K562 (cell line): ENCODE results near the gene ANAPC16. TPM values are rescaled to one million over a fixed set of nuclear protein-coding genes. Genes with fewer than 3 reads are reported as not detected.

ENCODE experiments used
- BHLHE40 ChIP-seq: IDR thresholded peaks from 2 replicates; pipeline ENCODE4 v1.6.1; 2011; ENCODE audit warnings: low read length, improper control_type of control experiment
- CCNT2 ChIP-seq: IDR thresholded peaks from 2 replicates; pipeline ENCODE4 v1.6.1; 2011; ENCODE audit warnings: borderline replicate concordance, low read depth, mild to moderate bottlenecking, moderate library complexity, mixed read lengths, low read length; ENCODE audit not compliant: insufficient read length; ENCODE audit errors: extremely low read depth
- ETV6 ChIP-seq, 3 experiments: fragments of 150-350 bp in 1 of 3; sonication (generic) in 1 of 3; formaldehyde crosslinking in 1 of 3; IDR thresholded peaks; 2 replicates each; pipeline versions ENCODE4 v1.6.1 to v1.8.0; 2014 to 2022; ENCODE audit warnings: borderline replicate concordance in 2 of 3, low read depth in 2 of 3, antibody characterized with exemption in 1 of 3, low read length in 1 of 3, mild to moderate bottlenecking in 1 of 3, missing genetic modification reagents in 1 of 3
- HEY1 ChIP-seq: fragments of 250-450 bp; sonication (Bioruptor Pico); IDR thresholded peaks from 2 replicates; pipeline ENCODE4 v1.5.0; 2020; ENCODE audit warnings: mild to moderate bottlenecking, moderate library complexity, borderline replicate concordance
- JUNB ChIP-seq: fragments of 450-650 bp; formaldehyde crosslinking; conservative IDR thresholded peaks from 2 replicates; pipeline ENCODE4 v1.4.0; 2020; ENCODE audit warnings: mild to moderate bottlenecking
- KHSRP ChIP-seq: fragments of 450-650 bp; IDR thresholded peaks from 2 replicates; pipeline ENCODE4 v1.6.1; 2017
- MIER1 ChIP-seq: fragments of 450-650 bp; IDR thresholded peaks from 2 replicates; pipeline ENCODE4 v1.6.1; 2016; ENCODE audit warnings: antibody characterized with exemption, mild to moderate bottlenecking, low read depth
- MITF ChIP-seq: IDR thresholded peaks from 2 replicates; pipeline ENCODE4 v1.6.1; 2014; ENCODE audit warnings: antibody characterized with exemption
- MYC ChIP-seq, 2 experiments: fragments of 250-450 bp in 1 of 2; sonication (Bioruptor Pico) in 1 of 2; IDR thresholded peaks; 2 replicates each; pipeline versions ENCODE4 v1.5.1 to v1.6.1; 2012 to 2021; ENCODE audit warnings: low read depth in 2 of 2, borderline replicate concordance in 1 of 2, improper control_type of control experiment in 1 of 2, low read length in 1 of 2, mild to moderate bottlenecking in 1 of 2, moderate library complexity in 1 of 2
- NCOA6 ChIP-seq: fragments of 450-650 bp; IDR thresholded peaks from 2 replicates; pipeline ENCODE4 v1.6.1; 2017; ENCODE audit warnings: mild to moderate bottlenecking
- NFE2L1 ChIP-seq: fragments of 450-650 bp; IDR thresholded peaks from 2 replicates; pipeline ENCODE4 v1.6.1; 2016; ENCODE audit warnings: missing genetic modification characterization, low read depth, mild to moderate bottlenecking, missing compliant biosample characterization, moderate library complexity, borderline replicate concordance
- NONO ChIP-seq, 2 experiments: fragments of 200-400 bp in 1 of 2; fragments of 450-650 bp in 1 of 2; formaldehyde crosslinking in 1 of 2; IDR thresholded peaks; 2 replicates each; pipeline ENCODE4 v1.6.1; 2017; ENCODE audit warnings: low read depth in 2 of 2, mild to moderate bottlenecking in 2 of 2, moderate library complexity in 2 of 2, low read length in 1 of 2
- POLR2AphosphoS5 ChIP-seq: IDR thresholded peaks from 2 replicates; pipeline ENCODE4 v1.6.1; 2011; ENCODE audit warnings: mild to moderate bottlenecking, low read depth, low read length, moderate library complexity; ENCODE audit not compliant: control insufficient read depth, insufficient read depth
- RBM34 ChIP-seq: fragments of 200-400 bp; formaldehyde crosslinking; IDR thresholded peaks from 2 replicates; pipeline ENCODE4 v1.6.1; 2018; ENCODE audit warnings: low read length, borderline replicate concordance; ENCODE audit not compliant: insufficient read depth
- SMC3 ChIP-seq: conservative IDR thresholded peaks from 2 replicates; pipeline ENCODE4 v1.6.1; 2011; ENCODE audit warnings: low read depth, low read length, improper control_type of control experiment; ENCODE audit not compliant: insufficient read depth
- SP2 ChIP-seq: IDR thresholded peaks from 2 replicates; pipeline ENCODE4 v1.6.1; 2011; ENCODE audit warnings: mild to moderate bottlenecking, low read depth, low read length, moderate library complexity; ENCODE audit not compliant: poor library complexity, severe bottlenecking; ENCODE audit errors: extremely low read depth
- SRSF3 ChIP-seq: fragments of 200-400 bp; formaldehyde crosslinking; IDR thresholded peaks from 2 replicates; pipeline ENCODE4 v1.6.1; 2016; ENCODE audit warnings: mild to moderate bottlenecking, low read length, moderate library complexity; ENCODE audit not compliant: insufficient read depth
- TARDBP ChIP-seq: fragments of 450-650 bp; IDR thresholded peaks from 2 replicates; pipeline ENCODE4 v1.6.1; 2016
- TCF3 ChIP-seq: sonication (generic); formaldehyde crosslinking; IDR thresholded peaks from 2 replicates; pipeline ENCODE4 v1.4.0; 2020; ENCODE audit warnings: mild to moderate bottlenecking, missing genetic modification reagents
- TOE1 ChIP-seq, 2 experiments: fragments of 450-650 bp in 1 of 2; sonication (generic) in 1 of 2; formaldehyde crosslinking in 1 of 2; IDR thresholded peaks; 2 replicates each; pipeline versions ENCODE4 v1.7.1 to v1.8.0; 2016 to 2022; ENCODE audit warnings: borderline replicate concordance in 2 of 2, mild to moderate bottlenecking in 2 of 2, antibody characterized with exemption in 1 of 2, inconsistent platforms in 1 of 2, low read depth in 1 of 2, missing genetic modification reagents in 1 of 2, moderate library complexity in 1 of 2
- ZBTB1 ChIP-seq: sonication (generic); formaldehyde crosslinking; IDR thresholded peaks from 2 replicates; pipeline ENCODE4 v1.8.1; 2023; ENCODE audit warnings: missing genetic modification reagents, low read depth, mild to moderate bottlenecking, borderline replicate concordance
- ZNF12 ChIP-seq: sonication (generic); formaldehyde crosslinking; IDR thresholded peaks from 2 replicates; pipeline ENCODE4 v1.4.0; 2020; ENCODE audit warnings: mild to moderate bottlenecking, missing genetic modification reagents
- ZNF212 ChIP-seq: fragments of 450-650 bp; formaldehyde crosslinking; IDR thresholded peaks from 2 replicates; pipeline ENCODE4 v1.4.0; 2020; ENCODE audit warnings: mild to moderate bottlenecking
- ZNF778 ChIP-seq: fragments of 450-650 bp; formaldehyde crosslinking; IDR thresholded peaks from 2 replicates; pipeline ENCODE4 v1.4.0; 2020; ENCODE audit warnings: mild to moderate bottlenecking, moderate library complexity
- ZSCAN29 ChIP-seq: fragments of 450-650 bp; IDR thresholded peaks from 2 replicates; pipeline ENCODE4 v1.6.1; 2017
- polyA plus RNA-seq, 8 experiments: library from polyadenylated mRNA; depleted of rRNA in 4 of 8; stranded (reverse) in 5 of 8; unstranded in 3 of 8; fragments of >200 nt; fragmentation: Nextera tagmentation in 2 of 8; fragmentation: Illumina TruSeq in 1 of 8; extraction: Ambion mirVana in 2 of 8; extraction: Trizol in 1 of 8; gene quantifications; 2 replicates each; pipeline versions ENCODE4 v1.2.1 to v1.2.3, GENCODE V29; 2011 to 2014; ENCODE audit warnings: inconsistent platforms in 1 of 8, missing spikeins in 1 of 8
- total RNA-seq, 7 experiments: library from RNA; depleted of rRNA in 6 of 7; stranded (reverse); fragments of >200 nt in 6 of 7; fragmentation: Illumina TruSeq in 2 of 7; extraction: Trizol in 2 of 7; gene quantifications; 2 replicates each; pipeline versions ENCODE4 v1.2.1 to v1.2.3, GENCODE V29; 2011 to 2021; ENCODE audit warnings: low replicate concordance in 1 of 7
- TF ChIP-seq, protein P1 (sequence below): IDR thresholded peaks from 2 replicates; pipeline ENCODE4 v1.6.1; 2011; ENCODE audit not compliant: insufficient read length; ENCODE audit errors: extremely low read depth

The ANAPC16 gene
- total and polyA plus RNA-seq, 9 of the 15 experiments (the other 6 are each of a cell fraction or from before 2014, with no cell fraction given), result 42.6 to 208 (median 108) TPM

DNA sequence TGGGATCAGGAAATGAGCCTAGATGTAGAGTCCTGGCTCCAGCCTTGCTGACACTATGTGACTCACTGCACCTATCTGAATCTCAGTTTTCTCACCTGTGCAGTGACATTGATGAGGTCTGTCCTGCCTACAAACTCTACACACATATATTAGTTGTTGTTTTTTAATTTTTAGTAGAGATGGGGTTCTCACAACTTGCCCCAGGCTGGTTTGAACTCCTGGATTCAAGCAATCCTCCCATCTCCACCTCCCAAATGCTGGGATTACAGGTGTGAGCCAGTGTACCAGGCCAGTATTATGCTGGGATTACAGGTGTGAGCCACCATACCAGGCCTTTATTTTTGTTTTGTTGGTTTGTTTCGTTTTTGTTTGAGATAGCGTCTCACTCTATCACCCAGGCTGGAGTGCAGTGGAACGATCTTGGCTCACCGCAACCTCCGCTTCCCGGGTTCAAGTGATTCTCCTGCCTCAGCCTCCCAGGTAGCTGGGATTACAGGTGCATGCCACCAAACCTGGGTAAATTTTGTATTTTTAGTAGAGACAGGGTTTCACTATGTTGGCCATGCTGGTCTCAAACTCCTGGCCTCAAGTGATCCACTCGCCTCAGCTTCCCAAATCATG, 46.1 kb downstream of the ANAPC16 start (continued):
- TF ChIP-seq, protein P1, sequence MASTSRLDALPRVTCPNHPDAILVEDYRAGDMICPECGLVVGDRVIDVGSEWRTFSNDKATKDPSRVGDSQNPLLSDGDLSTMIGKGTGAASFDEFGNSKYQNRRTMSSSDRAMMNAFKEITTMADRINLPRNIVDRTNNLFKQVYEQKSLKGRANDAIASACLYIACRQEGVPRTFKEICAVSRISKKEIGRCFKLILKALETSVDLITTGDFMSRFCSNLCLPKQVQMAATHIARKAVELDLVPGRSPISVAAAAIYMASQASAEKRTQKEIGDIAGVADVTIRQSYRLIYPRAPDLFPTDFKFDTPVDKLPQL, result no peak
- TF ChIP-seq CCNT2 (no peak), MYC (IDR thresholded peaks at IDR 0.05; ENCODE audit: low read depth, low read length) (no peak), MYC (CRISPR knock-in tag; IDR thresholded peaks at IDR 0.05; ENCODE audit: borderline replicate concordance, low read depth) (no peak), MITF (no peak), SMC3 (no peak), ZNF212 (CRISPR knock-in tag) (no peak), ZNF778 (CRISPR knock-in tag) (no peak), KHSRP (no peak), RBM34 (no peak), SP2 (no peak), ZNF12 (no peak), TCF3 (CRISPR knock-in tag) (no peak), NONO (IDR thresholded peaks at IDR 0.05; ENCODE audit: low read depth in 2 of 2, low read length in 1 of 2) (no peak), JUNB (CRISPR knock-in tag) (no peak), BHLHE40 (no peak), NFE2L1 (no peak), POLR2AphosphoS5 (no peak), TARDBP (no peak), ETV6 (IDR thresholded peaks at IDR 0.05; ENCODE audit: borderline replicate concordance in 1 of 2, low read depth in 2 of 2, low read length in 1 of 2) (no peak), ETV6 (CRISPR knock-in tag; IDR thresholded peaks at IDR 0.05; ENCODE audit: borderline replicate concordance) (no peak), ZSCAN29 (no peak), TOE1 (IDR thresholded peaks at IDR 0.05; ENCODE audit: borderline replicate concordance) (no peak), TOE1 (CRISPR knock-in tag; IDR thresholded peaks at IDR 0.05; ENCODE audit: borderline replicate concordance, low read depth) (no peak), SRSF3 (no peak), MIER1 (no peak), HEY1 (CRISPR knock-in tag) (no peak), ZBTB1 (CRISPR knock-in tag) (no peak), NCOA6 (no peak)
